Neural progenitor cell (in vitro differentiated cells): ENCODE measurements around the gene PHF3.

Experiments
- EZH2 ChIP-seq: fragments of 200-600 bp; sonication (generic); IDR thresholded peaks from 2 replicates; pipeline ENCODE4 v1.6.1; 2017; ENCODE audit warnings: antibody characterized with exemption, mild to moderate bottlenecking, moderate library complexity
- EZH2phosphoT487 ChIP-seq: fragments of 200-600 bp; sonication (generic); IDR thresholded peaks from 2 replicates; pipeline ENCODE4 v1.6.1; 2017; ENCODE audit warnings: antibody characterized with exemption
- TF ChIP-seq, protein P1 (sequence below): fragments of 200-600 bp; sonication (generic); IDR thresholded peaks from 2 replicates; pipeline ENCODE4 v1.5.1; 2017; ENCODE audit warnings: antibody characterized with exemption, mild to moderate bottlenecking

DNA sequence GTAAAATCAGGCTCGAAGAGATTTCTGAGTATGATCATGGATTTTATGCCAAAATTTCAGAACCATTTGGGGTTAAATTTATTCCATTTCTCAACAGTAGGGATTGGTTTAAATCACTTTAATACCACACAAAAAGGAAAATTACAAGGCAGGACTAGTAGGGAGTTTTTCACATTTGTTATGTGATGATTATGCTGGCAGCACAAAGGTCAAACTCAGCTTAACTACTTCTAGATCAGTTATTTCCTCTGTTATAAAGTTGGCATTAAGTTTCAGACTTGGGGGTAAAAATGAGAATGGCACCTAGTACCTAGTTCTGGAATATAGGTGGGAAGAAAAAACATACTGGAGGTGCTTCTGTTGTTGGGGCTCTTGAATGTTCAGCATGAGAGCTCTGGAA is 39.5 kb downstream of the PHF3 start:
- TF ChIP-seq, protein P1, sequence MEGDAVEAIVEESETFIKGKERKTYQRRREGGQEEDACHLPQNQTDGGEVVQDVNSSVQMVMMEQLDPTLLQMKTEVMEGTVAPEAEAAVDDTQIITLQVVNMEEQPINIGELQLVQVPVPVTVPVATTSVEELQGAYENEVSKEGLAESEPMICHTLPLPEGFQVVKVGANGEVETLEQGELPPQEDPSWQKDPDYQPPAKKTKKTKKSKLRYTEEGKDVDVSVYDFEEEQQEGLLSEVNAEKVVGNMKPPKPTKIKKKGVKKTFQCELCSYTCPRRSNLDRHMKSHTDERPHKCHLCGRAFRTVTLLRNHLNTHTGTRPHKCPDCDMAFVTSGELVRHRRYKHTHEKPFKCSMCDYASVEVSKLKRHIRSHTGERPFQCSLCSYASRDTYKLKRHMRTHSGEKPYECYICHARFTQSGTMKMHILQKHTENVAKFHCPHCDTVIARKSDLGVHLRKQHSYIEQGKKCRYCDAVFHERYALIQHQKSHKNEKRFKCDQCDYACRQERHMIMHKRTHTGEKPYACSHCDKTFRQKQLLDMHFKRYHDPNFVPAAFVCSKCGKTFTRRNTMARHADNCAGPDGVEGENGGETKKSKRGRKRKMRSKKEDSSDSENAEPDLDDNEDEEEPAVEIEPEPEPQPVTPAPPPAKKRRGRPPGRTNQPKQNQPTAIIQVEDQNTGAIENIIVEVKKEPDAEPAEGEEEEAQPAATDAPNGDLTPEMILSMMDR, result no peak
- TF ChIP-seq EZH2, result no peak
- TF ChIP-seq EZH2phosphoT487, result no peak
